Measurements from ENCODE around the gene NRP2. TPM values are rescaled to one million over a fixed set of nuclear protein-coding genes. Genes with fewer than 3 reads are reported as not detected.
A peak's percentile ranks its signal among the peaks of the same experiment; 100 is the strongest.

NRP2 gene
- total and polyA plus RNA-seq, 2 of the 13 experiments (the other 11 are each of a cell fraction or from before 2014, with no cell fraction given) = 0.65 to 1.4 TPM

GRCh38 chr2:205704127-205704741 lies 21.9 kb downstream of the NRP2 start (continued):
- TF ChIP-seq SNAPC2 (CRISPR knock-in tag; IDR thresholded peaks at IDR 0.05) = no peak
- TF ChIP-seq ZNF644 (CRISPR knock-in tag; IDR thresholded peaks at IDR 0.05; ENCODE audit: low read depth) = 0 out of 2 replicates have a peak, but pooled peaks have one; percentile 12
- no peak for TF ChIP-seq TIGD3 (CRISPR knock-in tag; IDR thresholded peaks at IDR 0.05; ENCODE audit: borderline replicate concordance)
- peak; percentile 43; the same call in 1 of the 2 replicates for TF ChIP-seq ZMYM4 (CRISPR knock-in tag; IDR thresholded peaks at IDR 0.05)
- no peak for TF ChIP-seq REL (CRISPR knock-in tag; conservative IDR thresholded peaks at IDR 0.05)
- no peak; the same call in 1 of the 2 replicates for TF ChIP-seq HOMEZ (CRISPR knock-in tag; IDR thresholded peaks at IDR 0.05; ENCODE audit: low read depth)
- TF ChIP-seq ZNF296 (CRISPR knock-in tag; conservative IDR thresholded peaks at IDR 0.05) = no peak
- TF ChIP-seq PATZ1 (CRISPR knock-in tag; IDR thresholded peaks at IDR 0.05) = no peak
- TF ChIP-seq THAP11 (CRISPR knock-in tag; IDR thresholded peaks at IDR 0.05) = no peak
- TF ChIP-seq ZNF576 (CRISPR knock-in tag; IDR thresholded peaks at IDR 0.05) = no peak
- TF ChIP-seq RFXANK (CRISPR knock-in tag; IDR thresholded peaks at IDR 0.05) = no peak
- no peak for TF ChIP-seq ZNF546 (CRISPR knock-in tag; conservative IDR thresholded peaks at IDR 0.05)
- no peak for TF ChIP-seq CENPT (CRISPR knock-in tag; IDR thresholded peaks at IDR 0.05; ENCODE audit: low read depth)
- TF ChIP-seq ZNF124 (CRISPR knock-in tag; IDR thresholded peaks at IDR 0.05) = 0 out of 2 replicates have a peak, but pooled peaks have one; percentile 12
- TF ChIP-seq TBX2 (CRISPR knock-in tag; IDR thresholded peaks at IDR 0.05; ENCODE audit: borderline replicate concordance) = peak; percentile 42; the same call in 1 of the 2 replicates
- no peak for TF ChIP-seq AHR (CRISPR knock-in tag; IDR thresholded peaks at IDR 0.05)
- no peak for TF ChIP-seq KDM5A (IDR thresholded peaks at IDR 0.05; ENCODE audit: borderline replicate concordance, low read length)
- TF ChIP-seq ZNF530 (CRISPR knock-in tag; IDR thresholded peaks at IDR 0.05; ENCODE audit: low read depth) = no peak
- no peak for TF ChIP-seq ZNF660 (CRISPR knock-in tag; IDR thresholded peaks at IDR 0.05; ENCODE audit: borderline replicate concordance, low read depth)
- TF ChIP-seq USF2 (IDR thresholded peaks at IDR 0.05; ENCODE audit: low read depth, low read length) = no peak
- TF ChIP-seq USF2 (CRISPR knock-in tag; IDR thresholded peaks at IDR 0.05; ENCODE audit: borderline replicate concordance) = no peak
- peak; percentile 34; the same call in 1 of the 2 replicates for TF ChIP-seq BRF2 (CRISPR knock-in tag; IDR thresholded peaks at IDR 0.05)
